Spleen (tissue), 7 donors: ENCODE data around the gene SH3BP4.

Source experiments
- POLR2A ChIP-seq, 3 donors: fragments of 450-650 bp; IDR thresholded peaks; one replicate each; pipeline ENCODE4 v1.5.1; 2017; ENCODE audit warnings: antibody characterized with exemption in 3 of 3, mild to moderate bottlenecking in 1 of 3
- TF ChIP-seq, protein P1 (sequence below), 11 experiments: fragments of 200-600 bp in 7 of 11; fragments of 450-650 bp in 4 of 11; sonication (generic) in 4 of 11; IDR thresholded peaks in 8 of 11; conservative IDR thresholded peaks in 3 of 11; 1 replicate in 7 of 11; 2 replicates in 4 of 11; pipeline versions ENCODE4 v1.4.0 to v1.8.0; 2016 to 2021; ENCODE audit warnings: antibody characterized with exemption in 11 of 11, inconsistent platforms in 4 of 11, mild to moderate bottlenecking in 1 of 11
- donor health status: DM: no; HTN: no; CAD: no; lungs with moderate emphysema.
- donor health status: DM: no; HTN: no; CAD: no.
- donor health status: DM: no; HTN: no; CAD: no.

DNA sequence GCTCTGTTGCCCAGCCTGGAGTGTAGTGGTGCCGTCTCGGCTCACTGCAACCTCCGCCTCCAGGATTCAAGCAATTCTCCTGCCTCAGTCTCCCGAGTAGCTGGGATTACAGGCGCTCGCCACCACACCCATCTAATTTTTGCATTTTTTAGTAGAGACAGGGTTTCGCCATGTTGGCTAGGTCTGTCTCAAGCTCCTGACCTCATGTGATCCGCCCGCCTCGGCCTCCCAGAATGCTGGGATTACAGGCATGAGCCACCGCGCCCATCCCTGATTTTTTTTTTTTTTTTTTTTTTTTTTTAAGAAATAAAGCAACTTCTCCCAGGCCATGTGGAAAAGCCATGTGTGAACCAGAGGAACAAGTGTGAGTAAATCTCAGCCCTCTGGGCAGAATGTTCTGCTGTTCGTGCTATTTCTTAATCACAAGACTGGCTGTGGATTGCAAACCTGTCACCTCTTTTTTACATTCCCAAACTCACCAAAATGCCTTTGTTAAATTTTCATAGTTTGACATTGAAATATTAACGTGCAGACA is 6.4 kb upstream of the SH3BP4 start:
- TF ChIP-seq, protein P1, sequence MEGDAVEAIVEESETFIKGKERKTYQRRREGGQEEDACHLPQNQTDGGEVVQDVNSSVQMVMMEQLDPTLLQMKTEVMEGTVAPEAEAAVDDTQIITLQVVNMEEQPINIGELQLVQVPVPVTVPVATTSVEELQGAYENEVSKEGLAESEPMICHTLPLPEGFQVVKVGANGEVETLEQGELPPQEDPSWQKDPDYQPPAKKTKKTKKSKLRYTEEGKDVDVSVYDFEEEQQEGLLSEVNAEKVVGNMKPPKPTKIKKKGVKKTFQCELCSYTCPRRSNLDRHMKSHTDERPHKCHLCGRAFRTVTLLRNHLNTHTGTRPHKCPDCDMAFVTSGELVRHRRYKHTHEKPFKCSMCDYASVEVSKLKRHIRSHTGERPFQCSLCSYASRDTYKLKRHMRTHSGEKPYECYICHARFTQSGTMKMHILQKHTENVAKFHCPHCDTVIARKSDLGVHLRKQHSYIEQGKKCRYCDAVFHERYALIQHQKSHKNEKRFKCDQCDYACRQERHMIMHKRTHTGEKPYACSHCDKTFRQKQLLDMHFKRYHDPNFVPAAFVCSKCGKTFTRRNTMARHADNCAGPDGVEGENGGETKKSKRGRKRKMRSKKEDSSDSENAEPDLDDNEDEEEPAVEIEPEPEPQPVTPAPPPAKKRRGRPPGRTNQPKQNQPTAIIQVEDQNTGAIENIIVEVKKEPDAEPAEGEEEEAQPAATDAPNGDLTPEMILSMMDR (IDR thresholded peaks at IDR 0.05 in 8 of 11, conservative IDR thresholded peaks at IDR 0.05 in 3 of 11): no peak
- no peak for TF ChIP-seq POLR2A (IDR thresholded peaks at IDR 0.05)
